Measurements from ENCODE around the gene CIAO3. TPM values are rescaled to one million over a fixed set of nuclear protein-coding genes. Genes with fewer than 3 reads are reported as not detected.

Gene CIAO3
- total RNA-seq, 1 donor from 2014 or later: 46.0 TPM

DNA sequence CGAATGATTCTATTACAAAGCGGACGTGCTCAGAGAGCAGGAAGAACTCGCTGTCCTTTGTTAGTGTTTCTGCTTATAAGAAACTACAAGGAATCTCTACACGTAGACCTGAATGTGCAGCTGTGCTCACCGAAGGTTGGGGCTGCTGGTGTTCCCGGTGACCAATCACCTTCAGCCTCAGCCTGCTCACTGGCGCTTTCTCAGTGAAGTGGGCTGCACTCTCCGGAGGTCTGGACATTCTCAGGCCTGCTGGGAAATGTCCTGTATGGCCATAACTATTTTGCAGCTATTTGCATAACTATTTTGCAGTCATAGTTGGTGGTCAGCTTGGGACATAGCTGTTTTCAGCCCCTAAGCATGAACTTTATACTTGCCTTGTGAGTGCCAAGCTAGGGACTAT, 9.7 kb upstream of the CIAO3 start:
- Mint-ChIP-seq H3K27ac (no peak overlapping the region), H3K27me3 (ENCODE audit: low read depth) (peaks cover 20% of the 10 kb centered on the region), H3K9me3 (no peaks in the 10 kb centered on the region), H3K4me3 (no peak overlapping the region), H3K4me1 (peaks cover 1% of the 10 kb centered on the region), H3K36me3 (no peaks in the 10 kb centered on the region)
- TF ChIP-seq CTCF (IDR thresholded peaks at IDR 0.05; ENCODE audit: unreplicated experiment): no peak
- DNase-seq (ENCODE audit: low spot score in 2 of 2, unreplicated experiment in 2 of 2): no peak

- H3K9me3 Mint-ChIP-seq: no peaks in the 10 kb centered on the region
- no peak for DNase-seq (ENCODE audit: low spot score in 2 of 2, unreplicated experiment in 2 of 2)
- no peaks in the 10 kb centered on the region for H3K36me3 Mint-ChIP-seq
- H3K27me3 Mint-ChIP-seq (ENCODE audit: low read depth): peaks cover 18% of the 10 kb centered on the region
- TF ChIP-seq CTCF (IDR thresholded peaks at IDR 0.05; ENCODE audit: unreplicated experiment): no peak
- H3K27ac Mint-ChIP-seq: no peak overlapping the region
- no peak overlapping the region for H3K4me3 Mint-ChIP-seq
- H3K4me1 Mint-ChIP-seq: peaks cover 1% of the 10 kb centered on the region
Measured at GRCh38 chr16:749010-749409, 8.2 kb upstream of the CIAO3 start.

DNA sequence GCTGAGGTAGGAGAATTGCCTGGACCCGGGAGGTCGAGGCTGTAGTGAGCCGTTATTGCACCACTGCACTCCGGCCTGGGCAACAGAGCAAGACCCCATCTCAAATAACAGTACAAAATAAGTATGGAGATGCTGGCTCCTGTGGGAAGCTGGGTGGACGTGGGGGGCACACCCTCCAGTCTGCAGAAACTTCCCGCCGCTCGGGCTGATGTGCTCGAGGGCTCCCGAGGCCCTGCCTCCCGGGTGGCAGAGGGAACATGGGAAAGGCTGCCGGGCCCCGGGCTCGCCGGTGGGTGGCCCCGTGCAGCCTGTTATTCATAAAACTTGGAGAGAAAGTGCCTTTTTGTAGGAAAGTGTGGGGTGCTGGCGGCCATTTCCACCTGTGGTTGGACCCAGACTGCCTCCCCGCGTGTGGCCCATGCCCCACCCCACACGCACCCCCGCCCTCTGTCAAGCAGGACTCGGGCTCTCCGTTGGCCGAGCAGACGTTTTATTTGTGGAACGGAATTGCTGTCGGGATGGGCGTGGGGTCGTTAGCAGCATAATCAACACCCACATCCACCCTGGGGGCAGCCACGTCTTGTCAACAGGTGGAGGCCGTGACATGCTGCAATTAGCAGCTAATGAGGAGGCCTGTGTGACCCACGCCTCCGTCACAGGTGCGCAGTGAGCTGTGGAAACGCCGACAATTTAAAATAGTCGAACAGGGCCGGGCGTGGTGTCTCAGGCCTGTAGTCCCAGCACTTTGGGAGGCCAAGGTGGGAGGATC, 7.4 kb upstream of the CIAO3 start:
- Mint-ChIP-seq H3K4me1 (peaks cover 1% of the 10 kb centered on the region), H3K27me3 (ENCODE audit: low read depth) (peaks cover 18% of the 10 kb centered on the region), H3K27ac (no peak overlapping the region), H3K9me3 (no peaks in the 10 kb centered on the region), H3K36me3 (no peaks in the 10 kb centered on the region), H3K4me3 (no peak overlapping the region)
- no peak for TF ChIP-seq CTCF (IDR thresholded peaks at IDR 0.05; ENCODE audit: unreplicated experiment)
- DNase-seq (ENCODE audit: low spot score in 2 of 2, unreplicated experiment in 2 of 2): no peak

DNA sequence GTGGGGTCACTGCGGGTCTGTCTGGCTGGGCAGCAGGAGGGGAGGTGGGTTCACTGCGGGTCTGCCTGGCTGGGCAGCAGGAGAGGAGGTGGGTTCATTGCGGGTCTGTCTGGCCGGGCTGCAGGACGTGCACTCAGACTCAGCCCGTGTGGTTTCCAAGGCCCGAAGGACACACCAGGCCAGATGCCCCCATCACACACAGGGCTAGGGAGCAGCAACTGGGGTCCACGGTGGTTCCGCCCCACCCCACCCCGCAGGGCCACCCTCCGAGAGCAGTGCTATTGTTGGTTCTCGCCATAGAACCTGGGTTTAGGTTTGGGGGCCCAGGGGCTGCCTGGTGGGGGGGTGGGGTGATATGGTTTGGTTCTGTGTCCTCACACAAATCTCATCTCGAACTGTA, 5.8 kb upstream of the CIAO3 start:
- no peak overlapping the region for H3K4me3 Mint-ChIP-seq
- no peak for DNase-seq (ENCODE audit: low spot score in 2 of 2, unreplicated experiment in 2 of 2)
- H3K36me3 Mint-ChIP-seq: no peaks in the 10 kb centered on the region
- no peaks in the 10 kb centered on the region for H3K9me3 Mint-ChIP-seq
- H3K4me1 Mint-ChIP-seq: peaks cover 1% of the 10 kb centered on the region
- H3K27me3 Mint-ChIP-seq (ENCODE audit: low read depth): peaks cover 6% of the 10 kb centered on the region
- TF ChIP-seq CTCF (IDR thresholded peaks at IDR 0.05; ENCODE audit: unreplicated experiment): no peak
- no peak overlapping the region for H3K27ac Mint-ChIP-seq

DNA sequence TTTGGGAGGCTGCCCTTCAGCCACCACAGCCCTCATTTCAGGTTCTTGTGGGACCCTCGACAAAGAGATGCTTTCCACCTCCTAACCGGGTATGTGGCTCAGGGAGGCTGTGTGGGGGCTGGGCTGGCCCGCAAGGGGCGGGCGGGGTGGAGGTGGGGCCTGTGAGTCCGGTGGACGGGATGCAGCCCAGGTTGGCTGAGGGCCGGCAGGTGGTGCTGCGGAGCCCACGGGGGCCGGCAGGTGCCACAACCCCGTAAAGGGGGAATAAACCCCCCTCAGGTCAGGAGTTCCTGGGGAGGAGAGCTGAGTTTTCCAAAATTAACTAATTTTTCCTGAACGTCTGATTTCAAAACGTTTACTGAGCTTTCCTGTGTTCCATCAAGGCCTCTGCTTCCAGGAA, 4.9 kb upstream of the CIAO3 start:
- Mint-ChIP-seq H3K9me3 (no peaks in the 10 kb centered on the region), H3K4me3 (no peak overlapping the region)

More for the DNA sequence above, 4.9 kb upstream of the CIAO3 start:
- Mint-ChIP-seq H3K36me3 (no peaks in the 10 kb centered on the region), H3K27me3 (ENCODE audit: low read depth) (no peaks in the 10 kb centered on the region), H3K27ac (no peak overlapping the region), H3K4me1 (peaks cover 3% of the 10 kb centered on the region)
- DNase-seq (ENCODE audit: low spot score in 2 of 2, unreplicated experiment in 2 of 2): no peak
- peak; percentile 53 for TF ChIP-seq CTCF (IDR thresholded peaks at IDR 0.05; ENCODE audit: unreplicated experiment)

Measured in mesothelial cell of epicardium (in vitro differentiated cells).